ENCODE measurements around the gene ARTN. TPM values are rescaled to one million over a fixed set of nuclear protein-coding genes. Genes with fewer than 3 reads are reported as not detected.

Gene ARTN
- total and polyA plus RNA-seq, 9 of the 15 experiments (the other 6 are each of a cell fraction or from before 2014, with no cell fraction given): 0.06 to 0.38 TPM; not detected in 7

GRCh38 chr1:43974443-43975248 lies 41.0 kb downstream of the ARTN start, which contains the start of gene ATP6V0B (continued):
- TF ChIP-seq MGA (IDR thresholded peaks at IDR 0.05) (peak; percentile 74), ILK (tag; IDR thresholded peaks at IDR 0.05; ENCODE audit: borderline replicate concordance, low read depth) (no peak), HNRNPLL (IDR thresholded peaks at IDR 0.05; ENCODE audit: low read depth, low read length, poor library complexity, severe bottlenecking) (peak; percentile 87), ZNF511 (CRISPR knock-in tag; IDR thresholded peaks at IDR 0.05) (peak; percentile 71), EP400 (IDR thresholded peaks at IDR 0.05) (peak; percentile 88; the same call in 1 of the 2 replicates), ZNF175 (CRISPR knock-in tag; IDR thresholded peaks at IDR 0.05; ENCODE audit: low read depth) (no peak), NCOR1 (IDR thresholded peaks at IDR 0.05) (no peak), SP2 (IDR thresholded peaks at IDR 0.05; ENCODE audit: extremely low read depth, low read depth, low read length, poor library complexity, severe bottlenecking) (no peak), PHF20 (IDR thresholded peaks at IDR 0.05; ENCODE audit: partially characterized antibody) (peak; percentile 79), CHD1 (IDR thresholded peaks at IDR 0.05; ENCODE audit: low read length) (no peak), BHLHE40 (IDR thresholded peaks at IDR 0.05; ENCODE audit: low read length) (peak; percentile 92), TAF15 (IDR thresholded peaks at IDR 0.05; ENCODE audit: low read depth, low read length) (no peak), EGR1 (conservative IDR thresholded peaks at IDR 0.05) (peak; percentile 90), ZBTB12 (CRISPR knock-in tag; IDR thresholded peaks at IDR 0.05) (peak; percentile 92), ZNF431 (CRISPR knock-in tag; IDR thresholded peaks at IDR 0.05) (no peak)

All from K562 (cell line).